Stimulated activated CD4-positive, alpha-beta T cell treated with anti-CD3 and anti-CD28 coated beads, Interleukin-12 subunit alpha, Interleukin-12 subunit beta, amount 100 ng/mL, for 24 hours (primary cell): ENCODE measurements around the gene LARP4B.

Experiments used
- DNase-seq, 2 experiments: peaks; one replicate each; pipeline ENCODE4 v3.0.0-alpha.2; 2020; ENCODE audit warnings: low read depth in 2 of 2

The LARP4B gene

DNA sequence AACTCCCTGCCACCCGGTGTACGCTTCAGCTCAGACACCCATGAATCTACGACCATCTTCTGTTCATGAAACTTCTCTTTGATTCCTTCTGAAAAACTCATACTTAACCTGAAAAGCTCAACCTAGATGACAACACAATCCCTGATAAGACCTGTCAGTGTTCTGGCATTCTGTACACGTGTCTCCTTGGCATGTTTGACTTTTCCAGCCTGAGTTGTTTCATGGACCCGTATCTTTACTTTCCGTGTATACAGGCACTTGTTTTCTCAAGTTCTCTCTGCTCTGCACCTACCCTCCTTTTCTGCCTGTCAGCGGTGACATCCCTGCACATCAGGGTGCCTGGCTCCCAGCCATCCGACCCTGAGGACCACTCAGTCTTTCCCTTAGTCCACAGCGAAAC is 103.3 kb downstream of the LARP4B start:
- DNase-seq: no peak

- DNase-seq: no peak
These were observed 106.6 kb downstream of the LARP4B start for GRCh38 chr10:824946-825345.

GRCh38 chr10:824497-824896 is 107.0 kb downstream of the LARP4B start:
- DNase-seq: no peak

- no peak for DNase-seq
These were observed 108.7 kb downstream of the LARP4B start for GRCh38 chr10:822661-823367.

DNA sequence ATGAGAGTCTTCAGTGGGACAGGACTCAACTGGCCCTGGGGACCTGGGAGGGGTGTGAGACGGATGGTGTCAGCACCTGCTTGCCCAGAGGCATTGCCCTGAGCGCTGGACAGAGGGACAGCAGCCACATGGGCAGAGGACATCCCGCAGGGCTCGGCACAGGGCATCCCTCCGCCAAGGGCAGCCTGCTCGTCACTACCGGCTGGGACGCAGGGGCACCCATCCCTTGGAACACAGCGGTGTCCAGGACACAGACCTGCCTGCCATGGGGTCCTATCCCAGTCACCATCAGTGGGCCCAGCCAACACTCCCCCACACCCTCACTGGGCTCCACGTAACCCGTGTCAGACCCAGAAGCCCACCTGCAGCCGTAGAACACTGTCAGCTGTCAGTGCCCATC is 109.3 kb downstream of the LARP4B start:
- DNase-seq: no peak

- DNase-seq: no peak
These were observed 110.2 kb downstream of the LARP4B start for GRCh38 chr10:821322-821721.

DNA sequence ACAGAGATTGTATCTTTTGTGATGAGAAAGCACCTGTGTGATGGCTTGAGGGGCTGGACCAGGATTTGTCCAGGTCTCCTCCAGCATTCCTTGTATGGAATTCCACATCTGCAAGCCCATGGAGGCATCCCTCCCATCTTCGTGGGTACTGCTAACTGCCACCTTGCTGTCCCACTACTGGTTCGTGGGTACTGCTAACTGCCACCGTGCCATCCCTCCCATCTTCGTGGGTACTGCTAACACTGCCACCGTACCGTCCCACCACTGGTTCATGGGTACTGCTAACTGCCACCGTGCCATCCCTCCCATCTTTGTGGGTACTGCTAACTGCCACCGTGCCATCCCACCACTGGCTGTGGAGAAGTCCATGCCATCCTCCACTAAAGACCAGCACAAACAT is 111.7 kb downstream of the LARP4B start:
- no peak for DNase-seq

GRCh38 chr10:819326-819725 is 112.2 kb downstream of the LARP4B start:
- no peak for DNase-seq

- no peak for DNase-seq
These were observed 112.8 kb downstream of the LARP4B start for GRCh38 chr10:818526-819220.

DNA sequence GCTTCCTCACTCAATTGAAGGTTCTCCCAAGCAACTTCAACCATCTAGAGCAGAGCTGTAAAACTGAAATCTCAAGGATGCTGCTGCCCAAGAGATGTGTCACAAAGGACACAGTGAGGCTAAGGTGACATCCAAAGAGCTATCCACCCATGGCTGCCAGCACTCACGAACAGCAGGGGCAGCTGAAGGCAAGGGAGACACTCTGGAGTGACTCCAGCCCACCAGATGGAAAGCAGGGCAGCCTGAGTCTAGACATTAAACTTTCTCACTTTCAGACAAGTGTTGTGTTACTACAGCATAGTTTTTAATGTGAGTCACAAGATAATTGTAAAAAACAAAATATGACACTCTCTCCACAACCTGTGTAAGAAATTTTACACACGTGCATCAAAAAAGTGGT is 113.5 kb downstream of the LARP4B start:
- DNase-seq: no peak

- DNase-seq: no peak
These were observed 114.1 kb downstream of the LARP4B start for GRCh38 chr10:817371-817770.

- DNase-seq: no peak
These were observed 114.5 kb downstream of the LARP4B start for GRCh38 chr10:816958-817357.

DNA sequence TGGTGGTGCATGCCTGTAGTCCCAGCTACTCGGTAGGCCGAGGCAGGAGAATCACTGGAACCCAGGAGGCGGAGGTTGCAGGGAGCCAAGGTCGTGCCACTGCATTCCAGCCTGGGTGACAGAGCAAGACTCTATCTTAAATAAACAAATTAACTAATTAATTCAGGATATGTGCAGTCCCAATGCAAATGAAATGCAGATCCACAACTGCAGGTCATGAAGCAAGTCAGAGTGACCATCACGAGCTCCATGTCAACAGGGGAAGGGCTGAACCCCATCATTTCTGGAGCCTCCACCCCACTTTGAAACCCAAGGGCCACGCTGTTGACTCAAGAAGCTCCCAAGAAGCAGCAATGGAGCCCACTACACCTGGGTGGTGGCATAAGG is 115.4 kb downstream of the LARP4B start:
- no peak for DNase-seq

DNA sequence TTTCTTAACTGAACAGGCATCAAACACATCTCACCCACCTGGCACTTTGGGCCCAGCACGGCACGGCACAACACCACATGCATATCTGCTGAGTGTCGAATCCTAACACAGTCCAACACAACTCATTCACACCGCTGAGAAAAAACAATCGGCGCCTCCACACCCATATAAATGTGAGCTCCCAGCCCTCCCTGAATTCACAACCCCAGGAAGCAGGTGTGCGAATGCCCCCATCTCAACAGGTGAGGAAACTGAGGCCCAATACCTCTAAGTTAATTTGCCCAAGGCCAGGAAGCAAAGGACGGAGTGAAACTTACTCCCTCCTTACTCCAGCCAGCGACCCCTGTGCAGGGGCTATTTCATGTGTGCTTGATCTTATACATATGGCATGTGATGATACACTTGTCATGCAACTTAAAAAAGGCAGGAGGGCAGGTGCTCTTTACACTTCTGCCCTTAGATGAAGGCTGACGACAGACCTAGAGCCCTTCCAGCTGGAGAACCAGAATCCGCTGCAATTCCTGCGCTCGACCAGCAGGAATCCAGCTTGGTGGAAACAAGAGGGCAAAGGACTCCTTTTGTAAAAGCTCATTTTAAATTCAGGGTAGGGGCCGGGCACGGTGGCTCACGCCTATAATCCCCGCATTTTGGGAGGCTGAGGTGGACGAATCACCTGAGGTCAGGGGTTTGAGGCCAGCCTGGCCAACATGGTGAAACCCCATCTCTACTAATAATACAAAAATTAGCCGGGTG is 116.0 kb downstream of the LARP4B start:
- no peak for DNase-seq

DNA sequence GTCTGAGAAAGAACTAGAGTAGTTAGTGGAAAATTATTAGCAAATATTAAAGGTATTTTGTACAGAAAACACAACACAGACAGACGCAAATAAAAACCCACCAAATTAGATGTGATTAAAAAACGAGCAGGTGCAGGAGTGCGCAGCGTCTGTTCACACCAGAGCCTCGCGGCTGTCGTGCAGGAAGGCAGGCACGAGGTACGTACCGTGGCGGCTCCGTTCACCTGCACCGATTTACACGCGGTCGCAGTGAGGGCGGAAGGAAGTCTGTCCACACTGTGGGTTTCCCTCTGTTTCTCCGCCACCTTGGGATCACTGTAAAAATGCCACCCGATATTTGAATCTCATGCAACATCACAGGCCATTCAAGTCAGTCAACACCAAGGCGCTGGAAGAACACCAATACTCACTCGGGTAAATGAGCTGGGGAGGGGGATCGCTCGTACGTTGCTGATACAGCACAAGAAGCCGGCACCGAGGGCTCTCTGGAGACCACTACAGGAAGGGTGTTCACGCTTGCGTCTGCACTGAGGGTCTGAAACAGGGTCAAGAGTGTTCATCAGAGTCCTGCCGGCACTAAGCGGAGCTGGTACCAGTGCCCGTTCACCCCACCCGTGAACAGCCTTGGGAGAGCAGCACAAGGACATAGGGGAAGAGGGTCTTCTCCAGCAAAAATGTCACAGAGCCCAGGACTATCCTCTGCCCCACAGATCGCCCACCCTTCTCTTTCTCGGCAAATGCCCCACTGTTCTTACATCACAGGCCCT is 116.8 kb downstream of the LARP4B start:
- DNase-seq: no peak

DNA sequence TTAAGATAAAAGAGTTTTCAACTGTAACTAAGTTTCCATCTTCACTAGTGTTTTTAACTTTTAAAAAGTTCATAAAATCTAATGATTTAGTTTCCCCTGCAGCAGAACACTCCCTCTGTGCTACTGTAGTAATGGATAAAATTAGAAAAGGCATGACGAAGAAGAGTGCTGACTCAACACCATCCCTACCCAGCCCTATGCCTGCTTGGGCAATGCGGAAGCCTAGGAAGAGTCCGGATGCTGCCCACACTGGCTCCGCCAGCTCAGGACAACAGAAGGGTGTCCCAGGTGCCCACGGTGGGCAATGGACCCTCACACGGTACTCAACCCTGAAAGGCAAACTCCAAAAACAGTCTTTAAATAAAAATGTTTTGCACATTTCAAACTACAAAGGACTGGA is 118.2 kb downstream of the LARP4B start:
- DNase-seq: no peak

DNA sequence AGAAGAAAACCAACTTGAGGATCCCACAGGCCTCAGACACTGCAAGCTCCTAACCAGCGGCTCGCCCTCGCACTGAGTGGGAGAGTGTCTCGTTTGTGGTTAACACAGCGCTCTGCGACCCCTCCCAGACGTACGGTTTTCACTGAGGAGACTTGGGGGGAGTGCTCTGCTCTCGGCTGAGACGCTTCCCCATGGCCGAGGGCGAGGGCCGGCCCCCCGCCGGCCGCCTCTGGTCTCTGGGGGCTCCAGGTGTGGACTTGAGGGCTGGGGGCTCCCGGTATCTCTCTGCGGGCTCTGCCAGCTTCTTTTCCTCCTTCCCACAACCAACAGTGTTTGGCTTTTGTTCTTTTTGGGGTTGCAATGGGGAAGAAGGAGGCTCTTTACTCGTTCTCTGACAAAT is 118.7 kb downstream of the LARP4B start:
- DNase-seq: no peak

- DNase-seq: no peak
These were observed 119.9 kb downstream of the LARP4B start for GRCh38 chr10:811379-812175.

DNA sequence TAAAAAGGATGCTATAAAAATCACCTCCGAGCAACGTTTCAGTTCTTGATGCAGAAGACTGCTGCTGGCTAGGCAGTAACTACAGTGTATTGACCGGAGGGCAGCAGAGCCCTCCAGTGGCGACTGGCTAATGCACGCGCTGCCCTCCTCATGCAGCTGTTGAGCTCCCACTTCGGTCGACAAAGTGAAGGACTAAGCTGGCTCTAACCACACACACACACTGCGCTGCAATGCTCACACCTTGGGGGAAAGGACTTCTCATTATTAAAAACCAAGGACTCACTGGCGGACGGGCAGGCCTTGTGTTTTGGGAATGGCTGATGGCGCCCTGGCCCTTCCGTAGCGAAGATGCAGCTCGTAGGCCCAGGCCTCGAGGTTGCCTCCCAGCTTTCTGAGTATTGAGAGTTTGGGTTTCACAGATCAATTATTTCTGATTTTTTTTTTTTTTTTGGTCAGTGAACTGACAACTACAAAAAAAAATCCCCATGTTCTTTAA is 121.1 kb downstream of the LARP4B start:
- DNase-seq: no peak

GRCh38 chr10:809671-810350 is 121.7 kb downstream of the LARP4B start:
- DNase-seq: no peak

DNA sequence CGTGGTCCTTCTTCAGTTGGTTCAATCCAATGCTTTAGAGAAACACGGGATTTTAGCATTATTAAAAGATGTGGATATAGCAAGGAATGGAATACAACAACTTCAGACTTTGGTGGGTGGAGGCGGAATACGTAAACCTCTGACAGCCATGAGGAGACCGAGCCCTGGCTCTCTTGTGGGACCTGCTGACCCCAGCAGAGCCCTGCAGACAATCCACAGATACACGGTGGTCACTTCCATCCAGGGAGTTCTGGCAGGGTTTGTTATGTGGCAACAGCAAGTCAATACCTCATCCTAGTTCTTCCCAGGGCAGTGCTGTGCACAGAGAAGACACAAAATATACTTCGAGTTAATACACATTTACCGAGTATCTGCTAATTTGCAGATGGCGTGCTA is 123.5 kb downstream of the LARP4B start:
- DNase-seq: no peak
